HepG2 (cell line): ENCODE data around the gene ZNF764. TPM values are rescaled to one million over a fixed set of nuclear protein-coding genes. Genes with fewer than 3 reads are reported as not detected.

Source experiments
- ATAC-seq: fragments of 200-7000 bp; cut with Tn5 transposase; 3 replicates; pipeline ENCODE4 v1.9.1; 2020; ENCODE audit warnings: mild to moderate bottlenecking, moderate library complexity
- BruUV-seq: library from RNA; stranded (reverse); fragments of 400-500 nt; replicated peaks from 2 replicates; lab custom pipeline; 2021; lab: Mats Ljungman, UMichigan
- CTCF ChIA-PET: fragments of 300-600 bp; formaldehyde crosslinking; extraction: SDS; loops from one replicate; lab custom pipeline; 2021; ENCODE audit warnings: low total read pairs, inconsistent platforms, low intra/inter-chr PET ratio; lab: Yijun Ruan, JAX
- POLR2A ChIA-PET: fragments of 350-600 bp; sonication (Branson Sonifier 250); formaldehyde crosslinking; loops from one replicate; lab custom pipeline; 2020; ENCODE audit warnings: antibody characterized with exemption, inconsistent platforms; lab: Yijun Ruan, JAX
- DNase-seq: peaks from one replicate; pipeline ENCODE4 v3.0.0-alpha.2; 2015; ENCODE audit warnings: low spot score
- FAIRE-seq: peaks from 3 replicates; lab custom pipeline; 2011; peaks lifted over from hg19 to GRCh38; lab: Jason Lieb, UNC
- H2AFZ ChIP-seq: one replicate; pipeline ENCODE4 v1.6.1; 2011; ENCODE audit warnings: low read length, inconsistent platforms
- H3K27ac ChIP-seq: fragments of 300-600 bp; 3 replicates; pipeline ENCODE4 v1.8.0; 2011; ENCODE audit warnings: mixed run types, mild to moderate bottlenecking, mixed read lengths, low read length, inconsistent platforms; ENCODE audit not compliant: insufficient read depth; ENCODE audit errors: extremely low read length
- H3K27me3 ChIP-seq, 2 experiments: fragments of 200-600 bp in 1 of 2; 2 replicates in 1 of 2; 3 replicates in 1 of 2; pipeline versions ENCODE4 v1.6.0 to v1.8.0; 2011; ENCODE audit warnings: low read length in 2 of 2, mild to moderate bottlenecking in 2 of 2, moderate library complexity in 2 of 2, inconsistent platforms in 1 of 2; ENCODE audit not compliant: insufficient read depth in 2 of 2, control insufficient read depth in 1 of 2
- H3K36me3 ChIP-seq, 2 experiments: fragments of 200-600 bp in 1 of 2; replicated peaks in 1 of 2; 2 replicates in 1 of 2; 3 replicates in 1 of 2; pipeline versions ENCODE4 v1.5.1 to v1.8.0; 2011; ENCODE audit warnings: low read length in 2 of 2, inconsistent platforms in 1 of 2; ENCODE audit not compliant: insufficient read depth in 2 of 2, control insufficient read depth in 1 of 2
- H3K4me1 ChIP-seq: 2 replicates; pipeline ENCODE4 v1.5.1; 2012; ENCODE audit warnings: low read length, inconsistent platforms; ENCODE audit not compliant: insufficient read depth
- H3K4me2 ChIP-seq: 2 replicates; pipeline ENCODE4 v1.6.0; 2011; ENCODE audit warnings: low read depth, low read length, inconsistent platforms
- H3K4me3 ChIP-seq, 3 experiments: fragments of 200-600 bp in 1 of 3; sonication (generic), shearing (Covaris generic) in 1 of 3; replicated peaks in 1 of 3; 2 replicates each; pipeline ENCODE4 v1.5.1; 2011 to 2016; ENCODE audit warnings: low read length in 3 of 3, inconsistent platforms in 2 of 3, low read depth in 2 of 3, mild to moderate bottlenecking in 2 of 3, control low read depth in 1 of 3, mixed read lengths in 1 of 3; ENCODE audit not compliant: insufficient read depth in 1 of 3
- H3K79me2 ChIP-seq: one replicate; pipeline ENCODE4 v1.6.1; 2011; ENCODE audit warnings: low read length, inconsistent platforms; ENCODE audit not compliant: insufficient read depth
- H3K9ac ChIP-seq: 2 replicates; pipeline ENCODE4 v1.6.0; 2011; ENCODE audit warnings: mild to moderate bottlenecking, low read depth, low read length, inconsistent platforms; ENCODE audit not compliant: insufficient read depth
- H3K9me3 ChIP-seq: 2 replicates; pipeline ENCODE4 v1.5.1; 2012; ENCODE audit warnings: mild to moderate bottlenecking, low read length
- H4K20me1 ChIP-seq: 2 replicates; pipeline ENCODE4 v1.6.0; 2011; ENCODE audit warnings: inconsistent platforms, mild to moderate bottlenecking, low read length, moderate library complexity; ENCODE audit not compliant: insufficient read depth
- HMG20A ChIP-seq: IDR thresholded peaks from 2 replicates; pipeline ENCODE4 v1.6.1; 2016; ENCODE audit warnings: borderline replicate concordance
- HNRNPLL ChIP-seq: fragments of 200-400 bp; formaldehyde crosslinking; IDR thresholded peaks from 2 replicates; pipeline ENCODE4 v1.6.1; 2017; ENCODE audit warnings: mild to moderate bottlenecking, low read depth, low read length; ENCODE audit not compliant: poor library complexity, severe bottlenecking
- MEF2D ChIP-seq: sonication (generic); formaldehyde crosslinking; IDR thresholded peaks from 2 replicates; pipeline ENCODE4 v1.5.1; 2020; ENCODE audit warnings: mild to moderate bottlenecking, missing genetic modification reagents
- MIER2 ChIP-seq: IDR thresholded peaks from 2 replicates; pipeline ENCODE4 v1.6.1; 2016; ENCODE audit warnings: missing biosample characterization, missing genetic modification reagents
- PPARG ChIP-seq: conservative IDR thresholded peaks from 2 replicates; pipeline ENCODE4 v1.6.1; 2016; ENCODE audit warnings: missing biosample characterization, missing genetic modification reagents
- WGBS: methylation state at CpG from one replicate; pipeline ENCODE4 v1.1.6; 2017; ENCODE audit warnings: low lambda C conversion rate; 5-methylcytosine and 5-hydroxymethylcytosine counted together
- in situ Hi-C: cut with HindIII; loops from 2 replicates; pipeline ENCODE4 v1.10.0; 2017; ENCODE audit warnings: low pct_unique_long_range_greater_than_20kb; ENCODE audit not compliant: extremely low pct_ligation_motif_present
- intact Hi-C: fragments of 100-400 bp; cut with micrococcal nuclease; formaldehyde crosslinking; loops from one replicate; pipeline ENCODE4 v1.10.0; 2022; ENCODE audit not compliant: unreplicated experiment
- polyA plus RNA-seq, 8 experiments: library from polyadenylated mRNA; depleted of rRNA in 3 of 8; stranded (reverse) in 7 of 8; unstranded in 1 of 8; fragments of >200 nt; fragmentation: Illumina TruSeq in 4 of 8; extraction: Trizol in 4 of 8; gene quantifications; 2 replicates each; pipeline versions ENCODE4 v1.2.1 to v1.2.3, GENCODE V29; 2011 to 2016; ENCODE audit warnings: low read depth in 4 of 8, missing spikeins in 1 of 8, mixed read lengths in 1 of 8; ENCODE audit not compliant: insufficient read depth in 1 of 8
- total RNA-seq, 5 experiments: library from RNA; depleted of rRNA; stranded (reverse); fragments of >200 nt; fragmentation: Illumina TruSeq; extraction: Trizol; gene quantifications; 2 replicates each; pipeline ENCODE4 v1.2.3, GENCODE V29; 2016; ENCODE audit warnings: low read depth in 1 of 5

ZNF764 gene
- total and polyA plus RNA-seq, 2 of the 13 experiments (the other 11 are each of a cell fraction or from before 2014, with no cell fraction given) = 4.1 to 9.1 TPM

DNA sequence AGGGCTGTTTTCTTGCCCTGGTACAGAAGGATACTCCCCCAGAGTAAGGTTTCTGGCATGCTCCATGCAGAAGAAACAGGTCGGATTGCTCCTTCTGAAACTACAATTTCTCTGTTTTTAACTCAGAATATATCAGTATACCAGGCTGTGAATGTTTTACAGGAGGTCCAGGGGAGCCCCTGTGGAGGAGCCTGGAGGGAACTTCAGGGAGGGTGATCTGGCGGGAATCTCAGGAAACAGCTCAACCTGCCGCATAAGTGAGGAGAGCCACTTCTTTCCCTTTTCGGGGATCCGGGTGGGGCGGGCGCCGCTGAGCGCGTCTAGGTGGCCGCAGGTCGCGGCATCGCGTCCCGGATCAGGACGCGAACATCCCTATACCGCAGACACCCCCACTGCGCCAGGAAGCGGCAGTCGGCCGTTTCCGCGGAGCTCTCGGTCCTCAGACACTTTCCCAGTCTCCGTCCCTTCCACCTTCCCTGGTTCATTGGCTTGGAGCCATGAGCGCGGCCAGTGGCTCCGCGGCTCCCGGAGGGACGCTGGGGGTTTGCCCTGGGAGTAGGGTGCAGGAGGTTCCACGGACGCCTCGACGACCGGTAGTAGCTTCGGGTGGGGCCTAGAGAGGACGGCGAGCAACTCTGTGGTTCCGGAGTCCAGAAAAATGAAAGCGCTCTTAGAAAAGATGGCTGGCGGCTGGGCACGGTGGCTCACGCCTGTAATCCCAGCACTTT is 3.1 kb upstream of the ZNF764 start:
- H2AFZ ChIP-seq = no peak overlapping the region
- FAIRE-seq (no peak), DNase-seq (no peak), ATAC-seq (no peak)
- H3K4me2 ChIP-seq = no peak overlapping the region
- no peaks in the 10 kb centered on the region for H4K20me1 ChIP-seq
- POLR2A ChIA-PET = no interaction called here
- in situ Hi-C loops (no loop called here), intact Hi-C loops (no loop called here)
- no peak overlapping the region for H3K27ac ChIP-seq
- CTCF ChIA-PET = no interaction called here
- H3K27me3 ChIP-seq = no peaks in the 10 kb centered on the region
- H3K9me3 ChIP-seq = no peaks in the 10 kb centered on the region
- peaks cover 34% of the 10 kb centered on the region for H3K4me1 ChIP-seq
- H3K9ac ChIP-seq = no peak overlapping the region
- H3K79me2 ChIP-seq = peaks cover 16% of the 10 kb centered on the region
- 88% methylated on average over 46 of the region's 46 CpGs for WGBS
- H3K36me3 ChIP-seq = peaks cover 0 to under 1% of the 10 kb centered on the region in 2 experiments; a peak in 1 of 5 replicates
- no TSS peak for BruUV-seq
- TF ChIP-seq HNRNPLL (peak; percentile 26), HMG20A (CRISPR knock-in tag) (no peak)
- no peak overlapping the region for H3K4me3 ChIP-seq

DNA sequence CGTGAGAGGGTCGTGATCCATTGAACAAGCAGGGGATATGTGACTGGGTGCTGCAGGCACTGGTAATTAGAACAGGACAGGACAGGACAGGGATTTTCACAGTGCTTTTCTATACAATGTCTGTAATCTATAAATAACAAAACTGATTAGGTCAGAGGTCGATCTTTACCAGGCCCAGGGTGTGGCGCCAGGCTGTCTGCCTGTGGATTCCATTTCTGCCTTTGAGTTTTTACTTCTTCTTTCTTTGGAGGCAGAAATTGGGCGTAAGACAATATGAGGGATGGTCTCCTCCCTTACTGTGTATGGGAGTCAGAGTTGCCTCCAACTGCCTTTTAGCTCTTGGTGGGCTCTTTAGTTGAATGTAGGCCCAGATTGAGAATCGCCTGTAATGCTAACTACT is 1.5 kb upstream of the ZNF764 start:
- Histone ChIP-seq H3K27me3 (no peaks in the 10 kb centered on the region), H3K4me1 (peaks cover 27% of the 10 kb centered on the region), H3K4me2 (no peak overlapping the region)
- TF ChIP-seq MIER2 (CRISPR knock-in tag) (no peak), MEF2D (no peak), PPARG (peak; percentile 55; the same call in 1 of the 2 replicates)
- TF ChIP-seq, all 625 proteins: peak for 1
- WGBS = 93% methylated on average over 6 of the region's 6 CpGs
- H2AFZ ChIP-seq = no peak overlapping the region
- no peak overlapping the region for H3K4me3 ChIP-seq
- H3K79me2 ChIP-seq = peaks cover 19% of the 10 kb centered on the region
- H3K9ac ChIP-seq = no peak overlapping the region
- no TSS peak for BruUV-seq
- H3K36me3 ChIP-seq = peaks cover 0 to 16% of the 10 kb centered on the region in 2 experiments; a peak in 3 of 5 replicates
- FAIRE-seq = no peak
- H3K27ac ChIP-seq = no peak overlapping the region
- no peak for DNase-seq
- in situ Hi-C loops (no loop called here), intact Hi-C loops (loop anchor here (2.0 to 5.0 kb wide), 3 partner anchors 25 to 38 kb away; partner anchors contain the start of genes ZNF747 and ZNF768)
- no peaks in the 10 kb centered on the region for H4K20me1 ChIP-seq
- no peak for ATAC-seq
- POLR2A ChIA-PET = interaction anchor here (2.4 to 4.0 kb wide), 3 partner anchors 12 to 92 kb away, joined by 7 to 187 read pairs (median 73); partner anchors contain the start of genes PRR14, ZNF688 and ZNF747
- CTCF ChIA-PET = no interaction called here
- no peaks in the 10 kb centered on the region for H3K9me3 ChIP-seq
